Hippocampal formation (tissue), 2 donors: Measurements from ENCODE around the gene TMEM259.

Source experiments
- DNase-seq, 2 donors: peaks; one replicate each; lab custom pipeline; 2025; lab: John Stamatoyannopoulos, UW

The TMEM259 gene

DNA sequence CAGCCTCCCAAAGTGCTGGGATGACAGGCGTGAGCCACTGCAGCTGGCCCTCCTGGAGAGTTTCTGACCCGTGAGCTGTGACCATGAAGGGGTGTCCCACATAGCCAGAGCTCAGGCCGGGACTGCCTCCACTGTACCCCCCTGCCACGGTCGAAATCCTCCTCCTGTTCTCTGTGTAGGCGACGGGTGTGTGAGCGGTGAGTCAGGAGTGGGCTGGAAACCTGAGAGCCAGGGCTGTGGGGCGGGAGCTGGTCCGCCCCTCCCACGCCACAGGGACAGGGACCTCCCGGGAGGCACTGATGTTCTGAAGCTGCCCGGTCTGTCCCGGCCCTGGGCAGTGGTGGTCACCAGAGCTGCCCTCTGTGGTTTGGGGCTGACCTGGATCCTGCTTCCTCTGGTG, 32.8 kb downstream of the TMEM259 start:
- DNase-seq: no peak

DNA sequence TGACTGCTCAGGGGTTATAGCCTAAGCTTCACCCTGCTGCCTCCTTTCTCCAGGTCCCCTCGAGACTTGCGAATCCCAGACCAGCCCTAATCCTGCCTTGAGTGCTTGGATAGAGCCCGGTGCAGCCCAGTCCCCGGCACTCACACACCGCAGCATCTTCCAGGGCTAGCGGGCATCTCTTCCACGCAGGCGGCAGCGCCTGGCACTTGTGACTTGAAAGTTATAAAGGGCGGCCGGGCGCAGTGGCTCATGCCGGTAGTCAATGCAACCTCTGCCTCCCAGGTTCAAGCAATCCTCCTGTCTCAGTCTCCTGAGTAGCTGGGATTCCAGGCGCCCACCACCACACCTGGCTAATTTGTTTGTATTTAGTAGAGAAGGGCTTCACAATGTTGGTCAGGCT, 34.8 kb downstream of the TMEM259 start:
- DNase-seq: no peak

GRCh38 chr19:984165-984967, 36.6 kb downstream of the TMEM259 start, which contains the start of gene WDR18:
Gene WDR18, plus strand, starts transcription at chr19:984345. Its CDS starts 9 bp downstream, at chr19:984354.
- peak; percentile 87 to 93 for DNase-seq

DNA sequence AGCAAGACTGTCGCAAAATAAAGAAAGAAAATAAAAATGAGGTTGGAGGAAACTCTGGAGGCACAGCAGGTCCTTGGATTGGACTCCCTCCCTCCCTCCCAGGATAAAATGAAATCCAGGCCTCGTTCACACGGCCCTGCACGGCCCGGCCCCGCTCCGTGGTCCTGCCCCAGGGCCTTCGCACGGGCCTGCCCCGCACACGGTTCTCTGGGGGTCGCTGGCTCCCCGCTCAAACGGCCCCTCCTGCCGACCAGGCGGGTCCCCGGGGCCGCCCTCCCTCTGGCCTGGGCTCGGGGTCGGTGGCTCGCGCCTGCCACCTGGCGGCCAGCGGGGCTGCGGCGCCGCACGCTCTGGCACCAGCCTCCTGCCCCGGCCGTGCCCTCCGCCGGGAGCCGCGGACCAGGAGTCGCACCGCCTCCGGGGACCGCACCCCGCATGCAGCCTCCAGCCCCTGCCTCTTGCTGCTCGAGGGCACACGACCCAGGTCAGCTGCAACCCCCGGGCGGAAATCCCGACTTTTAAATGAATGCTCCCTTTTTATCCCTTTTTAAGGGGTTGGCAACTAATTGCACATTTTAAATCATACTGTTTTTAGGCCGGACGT, 38.3 kb downstream of the TMEM259 start:
- DNase-seq: peak; percentile 22 to 50

GRCh38 chr19:980133-980998, 40.6 kb downstream of the TMEM259 start:
- no peak for DNase-seq

- DNase-seq: no peak
These were observed 41.6 kb downstream of the TMEM259 start for GRCh38 chr19:979318-979741.

DNA sequence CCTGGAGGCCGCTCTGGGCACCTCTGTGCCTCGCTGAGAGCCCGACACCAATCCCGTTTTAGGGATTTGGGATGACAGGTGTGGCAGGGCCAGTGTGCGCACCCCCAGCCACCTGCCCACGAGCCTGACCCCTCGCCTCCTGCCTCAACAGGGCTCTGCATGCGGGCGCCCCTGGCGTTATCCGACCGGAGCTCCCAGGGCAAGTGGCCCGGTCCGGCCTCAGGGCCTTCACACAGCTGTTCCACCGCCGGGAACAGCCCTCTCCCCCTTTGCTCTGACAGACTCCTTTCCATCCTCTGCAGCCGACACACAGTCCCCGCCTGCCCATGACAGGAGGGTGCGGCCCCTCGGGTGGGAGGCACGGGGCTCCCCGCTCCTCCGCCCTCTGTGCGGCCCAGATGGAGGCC, 43.9 kb downstream of the TMEM259 start:
- no peak for DNase-seq

- no peak for DNase-seq
These were observed 44.4 kb downstream of the TMEM259 start for GRCh38 chr19:976476-976875.

DNA sequence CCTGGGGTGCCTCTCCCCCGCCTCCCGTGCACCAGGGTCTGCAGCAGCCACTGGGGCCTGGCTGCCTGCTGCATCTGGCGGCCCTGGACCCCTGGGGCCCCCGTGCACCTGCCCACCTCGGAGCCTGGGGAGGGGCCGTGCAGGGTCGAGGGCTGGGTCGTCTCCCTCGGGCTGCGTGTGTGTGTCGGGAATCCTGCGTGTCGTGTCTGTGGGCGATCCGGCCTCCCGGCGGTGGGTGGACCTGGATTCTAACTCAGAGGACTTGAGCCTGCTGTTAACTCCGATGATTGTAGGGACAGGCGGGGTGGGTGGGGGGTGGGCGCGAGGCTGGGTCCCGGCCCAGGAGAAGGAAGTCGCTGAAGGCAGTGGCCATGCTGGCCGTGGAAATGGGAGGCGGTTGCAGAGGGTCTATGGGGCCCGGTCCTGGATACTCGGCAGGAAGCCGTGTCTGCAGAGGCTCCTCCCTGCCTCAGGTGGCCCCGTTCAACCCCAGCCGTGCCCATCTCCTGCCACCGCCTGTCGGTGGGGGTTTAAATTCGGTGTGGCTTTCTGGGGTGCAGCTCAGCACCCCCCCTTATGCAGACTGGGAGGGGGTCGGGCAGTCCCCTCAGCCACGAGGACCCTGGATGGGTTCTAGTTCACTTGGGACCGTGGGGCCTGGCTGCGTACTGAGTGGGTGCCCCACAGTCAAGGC, 46.2 kb downstream of the TMEM259 start:
- DNase-seq: no peak

GRCh38 chr19:973726-974563, 47.0 kb downstream of the TMEM259 start:
- no peak for DNase-seq

GRCh38 chr19:972281-972680, 48.6 kb downstream of the TMEM259 start:
- no peak for DNase-seq

- no peak for DNase-seq
These were observed 49.1 kb downstream of the TMEM259 start for GRCh38 chr19:971795-972194.

- no peak for DNase-seq
These were observed 50.2 kb downstream of the TMEM259 start for GRCh38 chr19:970695-971094.

GRCh38 chr19:966485-967088, 54.3 kb downstream of the TMEM259 start:
- DNase-seq: no peak

DNA sequence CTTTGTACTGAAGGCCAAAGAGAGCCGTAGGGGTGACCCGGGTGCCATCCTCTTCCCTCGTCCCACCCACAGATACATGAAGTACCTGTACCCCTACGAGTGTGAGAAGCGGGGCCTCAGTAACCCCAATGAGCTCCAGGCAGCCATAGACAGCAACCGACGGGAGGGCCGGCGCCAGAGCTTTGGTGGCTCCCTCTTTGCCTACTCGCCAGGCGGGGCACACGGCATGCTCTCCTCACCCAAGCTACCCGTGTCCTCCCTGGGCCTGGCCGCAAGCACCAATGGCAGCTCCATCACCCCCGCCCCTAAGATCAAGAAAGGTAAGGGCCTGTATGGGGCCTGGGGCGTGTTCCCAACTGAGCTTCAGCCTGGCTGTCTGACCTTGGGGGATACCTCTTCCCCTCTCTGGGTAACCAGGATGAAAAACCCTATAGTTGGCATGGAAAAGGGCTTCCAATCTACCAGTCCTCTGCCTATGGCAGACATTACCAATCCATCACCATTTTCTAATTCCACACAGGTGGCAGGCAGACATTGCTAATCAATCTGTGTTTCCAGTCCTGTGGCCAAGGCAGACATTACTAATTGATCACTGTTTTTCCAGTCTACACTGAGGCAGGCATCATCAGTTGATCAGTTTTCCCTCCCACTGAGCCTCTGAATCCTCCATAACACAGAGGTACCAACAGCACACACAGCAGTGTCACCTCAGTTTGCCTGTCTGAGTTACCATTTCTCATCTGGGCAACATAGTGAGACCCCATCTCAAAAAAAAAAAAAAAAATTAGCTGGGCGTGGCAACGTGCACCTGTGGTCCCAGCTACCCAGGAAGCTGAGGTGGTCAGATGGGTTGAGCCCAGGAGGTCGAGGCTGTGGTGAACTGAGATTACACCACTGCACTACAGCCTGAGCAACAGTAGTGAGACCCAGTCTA, 55.9 kb downstream of the TMEM259 start:
- no peak for DNase-seq

DNA sequence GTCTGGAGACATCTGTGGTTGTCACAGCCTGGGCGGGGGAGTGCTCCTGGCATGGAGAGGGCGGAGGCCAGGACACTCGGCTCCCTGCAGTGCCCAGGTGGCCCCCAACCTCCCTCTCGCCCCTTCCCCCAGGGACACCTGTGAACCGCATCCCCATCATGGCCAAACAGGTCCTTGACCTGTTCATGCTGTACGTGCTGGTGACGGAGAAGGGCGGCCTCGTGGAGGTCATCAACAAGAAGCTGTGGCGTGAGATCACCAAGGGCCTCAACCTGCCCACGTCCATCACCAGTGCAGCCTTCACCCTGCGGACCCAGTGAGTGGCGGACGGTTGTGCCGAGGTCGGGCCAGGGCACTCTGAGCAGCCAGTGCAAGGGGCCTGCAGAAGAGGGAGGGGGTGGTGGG, 56.8 kb downstream of the TMEM259 start:
- no peak for DNase-seq

- DNase-seq: no peak
These were observed 57.4 kb downstream of the TMEM259 start for GRCh38 chr19:963486-963951.

DNA sequence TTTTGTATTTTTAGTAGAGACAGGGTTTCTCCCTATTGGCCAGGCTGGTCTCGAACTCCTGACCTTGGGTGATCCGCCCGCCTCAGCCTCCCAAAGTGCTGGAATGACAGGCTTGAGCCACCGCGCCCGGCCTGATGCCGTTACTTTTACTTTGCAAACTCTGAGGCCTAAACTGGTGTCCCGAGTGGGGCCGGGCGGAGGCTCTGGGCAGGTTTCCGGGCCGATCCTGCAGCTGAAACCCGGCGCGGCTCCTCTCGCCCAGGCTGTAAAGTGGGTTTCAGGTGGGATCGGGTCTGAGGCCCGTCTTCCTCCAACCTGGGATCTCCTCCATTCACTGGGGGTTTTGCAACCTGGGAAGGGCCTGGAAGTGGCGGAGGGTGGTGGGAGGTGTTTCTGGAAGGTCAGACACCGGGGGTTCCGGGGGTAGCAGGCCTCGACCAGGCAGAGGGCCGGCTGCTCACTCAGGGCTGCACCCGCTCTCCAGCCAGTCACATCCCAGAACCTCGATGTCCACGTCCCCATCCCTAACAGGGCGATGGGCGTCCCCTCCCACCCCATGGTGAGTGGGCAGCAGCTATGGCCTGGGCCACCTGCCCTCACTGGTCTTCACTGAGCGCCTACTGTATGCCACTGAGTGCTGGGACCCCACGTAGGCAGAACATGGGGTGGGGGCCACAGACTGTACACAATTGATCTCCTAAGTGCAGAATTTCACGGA, 58.1 kb downstream of the TMEM259 start:
- no peak for DNase-seq
